GM21360 (cell line): Measurements from ENCODE around the gene RORC.
"Not testable (repeated sequence)": the region's sequence is repeated elsewhere in the genome, so short reads cannot be mapped to it uniquely, and the experiment has no call there.

Experiments
- ATAC-seq: cut with Tn5 transposase; IDR thresholded peaks from one replicate; pipeline ENCODE4 v1.9.1; 2021; ENCODE audit warnings: mild to moderate bottlenecking, moderate library complexity; ENCODE audit not compliant: unreplicated experiment

RORC gene

GRCh38 chr1:151776665-151777062 lies 54.9 kb downstream of the RORC start:
- ATAC-seq: no peak

- no peak for ATAC-seq
These were observed 55.5 kb downstream of the RORC start for GRCh38 chr1:151775894-151776664.

GRCh38 chr1:151774256-151774922 lies 57.2 kb downstream of the RORC start:
- ATAC-seq: no peak

- no peak for ATAC-seq
These were observed 57.9 kb downstream of the RORC start for GRCh38 chr1:151773702-151774101.

GRCh38 chr1:151769270-151769669 lies 62.3 kb downstream of the RORC start:
- ATAC-seq: not testable (repeated sequence)

- not testable (repeated sequence) for ATAC-seq
These were observed 63.1 kb downstream of the RORC start for GRCh38 chr1:151768351-151769066.

GRCh38 chr1:151763990-151764389 lies 67.6 kb downstream of the RORC start:
- no peak for ATAC-seq

- peak; percentile 83 for ATAC-seq
These were observed 68.4 kb downstream of the RORC start, which contains the start of gene MRPL9 for GRCh38 chr1:151762941-151763921. Gene MRPL9, minus strand, starts transcription at chr1:151763496. Its CDS starts 17 bp downstream, at chr1:151763479.

GRCh38 chr1:151760597-151761385 lies 70.8 kb downstream of the RORC start:
- ATAC-seq: no peak

GRCh38 chr1:151759241-151759640 lies 72.4 kb downstream of the RORC start:
- no peak for ATAC-seq

- no peak for ATAC-seq
These were observed 75.3 kb downstream of the RORC start for GRCh38 chr1:151756291-151756690.
